HG03439 (cell line): ENCODE results near the gene LRRC37B.
"Not testable (repeated sequence)": the region's sequence is repeated elsewhere in the genome, so short reads cannot be mapped to it uniquely, and the experiment has no call there.

Source experiments
- ATAC-seq: cut with Tn5 transposase; IDR thresholded peaks from one replicate; pipeline ENCODE4 v1.9.1; 2021; ENCODE audit warnings: mild to moderate bottlenecking, moderate library complexity; ENCODE audit not compliant: unreplicated experiment

Gene LRRC37B

DNA sequence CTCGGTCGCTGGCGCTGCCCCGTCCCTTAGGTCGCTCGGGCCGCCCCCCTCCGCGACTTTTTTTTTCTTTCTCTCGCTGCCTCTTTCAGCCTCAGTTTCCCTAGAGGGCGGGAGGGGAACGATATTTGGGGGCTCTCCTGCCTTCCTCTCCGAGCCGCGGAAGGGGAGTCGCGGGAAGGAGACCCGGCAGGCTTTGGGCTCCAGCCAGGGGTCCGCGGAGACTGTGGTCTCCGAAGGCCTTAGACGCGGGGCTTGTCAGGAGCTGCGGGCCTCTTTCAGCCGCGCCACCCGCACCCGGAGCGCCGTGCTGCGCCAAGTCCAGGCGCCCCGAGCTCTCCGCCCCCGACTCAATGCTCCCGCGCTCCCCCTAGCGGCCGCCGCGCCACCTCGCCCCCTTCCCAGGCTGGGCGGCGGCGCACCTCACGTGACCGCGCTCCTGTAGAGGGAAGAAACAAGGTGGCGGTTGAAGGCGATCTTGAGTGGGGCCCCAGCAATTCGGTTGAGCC, at the start of gene LRRC37B:
TSS of gene LRRC37B (plus strand) at position 427 of the 506 bp plus-strand sequence. CDS start 14,010 bp downstream, outside the sequence.
- peak; percentile 72 for ATAC-seq

DNA sequence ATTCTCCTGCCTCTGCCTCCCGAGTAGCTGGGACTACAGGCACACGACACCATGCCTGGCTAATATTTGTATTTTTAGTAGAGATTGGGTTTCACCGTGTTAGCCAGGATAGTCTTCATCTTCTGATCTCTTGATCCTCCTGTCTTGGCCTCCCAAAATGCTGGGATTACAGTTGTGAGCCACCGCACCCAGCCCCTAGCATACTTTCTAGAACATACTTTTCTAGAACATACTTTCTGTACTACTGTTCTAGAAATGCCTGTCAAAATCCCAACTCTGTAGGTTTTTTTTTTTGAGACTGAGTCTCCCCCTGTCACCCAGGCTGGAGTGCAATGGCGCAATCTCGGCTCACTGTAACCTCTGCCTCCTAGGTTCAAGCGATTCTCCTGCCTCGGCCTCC, 43.1 kb upstream of the LRRC37B start:
- ATAC-seq = not testable (repeated sequence)

DNA sequence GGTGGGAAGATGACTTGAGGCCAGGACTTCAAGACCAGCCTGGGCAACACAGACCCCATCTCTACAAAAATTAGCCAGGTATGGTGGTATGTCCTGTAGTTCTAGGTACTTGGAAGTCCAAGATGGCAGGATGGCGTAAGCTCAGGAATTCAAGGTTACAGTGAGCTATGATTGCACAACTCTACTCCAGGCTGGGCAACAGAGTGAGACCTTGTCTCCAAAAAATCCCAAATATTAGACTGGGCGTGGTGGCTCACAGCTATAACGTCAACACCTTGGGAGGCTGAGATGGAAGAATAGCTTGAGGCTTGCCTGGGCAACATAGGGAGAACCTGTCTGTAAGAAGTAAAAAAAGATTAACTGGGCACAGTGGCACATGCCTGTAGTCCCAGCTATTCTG, 39.5 kb upstream of the LRRC37B start:
- ATAC-seq = no peak

DNA sequence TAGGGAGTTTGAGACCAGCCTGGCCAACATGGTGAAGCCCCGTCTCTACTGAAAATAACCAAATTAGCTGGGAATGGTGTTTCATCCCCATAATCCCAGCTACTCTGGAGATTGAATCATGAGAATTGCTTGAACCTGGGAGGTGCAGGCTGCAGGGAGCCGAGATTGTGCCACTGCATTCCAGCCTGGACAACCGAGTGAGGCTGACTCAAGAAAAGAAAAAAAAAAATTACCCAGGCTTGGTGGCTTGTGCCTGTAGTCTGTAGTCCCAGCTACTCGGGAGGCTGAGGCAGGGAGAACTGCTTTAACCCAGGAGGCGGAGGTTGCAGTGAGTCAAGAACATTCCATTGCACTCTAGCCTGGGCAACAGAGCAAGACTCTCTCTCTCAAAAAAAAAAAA, 36.8 kb upstream of the LRRC37B start:
- not testable (repeated sequence) for ATAC-seq

DNA sequence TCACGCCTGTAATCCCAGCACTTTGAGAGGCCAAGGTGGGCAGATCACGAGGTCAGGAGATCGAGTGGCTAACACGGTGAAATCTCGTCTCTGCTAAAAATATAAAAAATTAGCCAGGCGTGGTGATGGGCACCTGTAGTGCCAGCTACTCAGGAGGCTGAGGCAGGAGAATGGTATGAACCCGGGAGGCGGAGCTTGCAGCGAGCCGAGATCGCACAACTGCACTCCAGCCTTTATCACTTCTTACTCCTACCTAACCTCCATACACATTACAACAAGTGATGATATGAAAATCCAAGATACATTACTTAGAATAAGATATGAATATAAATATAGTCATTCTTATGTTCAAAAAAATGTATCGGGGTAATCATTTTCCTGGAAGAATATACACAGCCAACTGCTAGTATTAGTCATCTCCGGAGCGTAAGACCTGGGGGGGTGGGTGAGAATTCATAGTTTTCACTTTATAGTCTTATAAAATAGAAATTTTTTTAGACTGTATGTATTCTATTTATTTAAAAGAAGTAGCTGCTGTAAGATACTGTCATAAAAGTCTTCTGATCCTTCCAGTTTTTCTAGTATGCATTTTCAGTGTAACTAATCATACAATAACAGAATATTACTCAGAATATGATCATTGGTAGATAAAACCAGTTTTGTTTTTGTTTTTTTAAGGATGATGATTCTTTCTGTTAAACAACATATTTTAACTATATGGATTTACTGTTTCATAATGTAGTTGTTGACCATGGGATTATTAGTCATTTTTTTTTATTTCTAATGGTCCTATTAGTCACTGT, 32.7 kb upstream of the LRRC37B start:
- ATAC-seq = not testable (repeated sequence)

DNA sequence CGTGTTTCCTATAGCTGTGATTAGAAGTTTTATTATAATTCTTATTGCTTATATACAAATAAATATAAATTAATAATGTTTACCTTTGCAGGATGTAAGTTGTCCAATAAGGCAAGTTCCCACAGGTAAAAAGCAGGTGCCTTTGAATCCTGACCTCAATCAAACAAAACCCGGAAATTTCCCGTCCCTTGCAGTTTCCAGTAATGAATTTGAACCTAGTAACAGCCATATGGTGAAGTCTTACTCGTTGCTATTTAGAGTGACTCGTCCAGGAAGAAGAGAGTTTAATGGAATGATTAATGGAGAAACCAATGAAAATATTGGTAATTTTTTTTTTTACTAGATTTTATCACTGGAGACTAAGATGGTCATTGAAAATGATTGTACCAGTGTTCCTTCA, 31.8 kb upstream of the LRRC37B start:
- not testable (repeated sequence) for ATAC-seq

DNA sequence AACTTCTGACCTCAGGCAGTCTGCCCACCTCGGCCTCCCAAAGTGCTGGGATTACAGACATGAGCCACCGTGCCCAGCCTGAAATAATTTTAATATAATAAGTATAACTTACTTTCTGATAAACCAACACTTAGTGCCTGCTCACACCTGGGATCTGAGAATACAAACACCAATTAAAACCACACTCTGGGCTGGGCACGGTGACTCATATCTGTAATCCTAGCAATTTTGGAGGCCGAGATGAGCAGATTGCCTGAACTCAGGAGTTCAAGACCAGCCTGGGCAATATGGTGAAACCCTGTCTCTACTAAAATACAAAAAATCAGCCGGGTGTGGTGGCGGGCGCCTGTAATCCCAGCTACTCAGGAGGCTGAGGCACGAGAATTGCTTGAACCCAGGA, 15.4 kb upstream of the LRRC37B start:
- ATAC-seq = not testable (repeated sequence)

DNA sequence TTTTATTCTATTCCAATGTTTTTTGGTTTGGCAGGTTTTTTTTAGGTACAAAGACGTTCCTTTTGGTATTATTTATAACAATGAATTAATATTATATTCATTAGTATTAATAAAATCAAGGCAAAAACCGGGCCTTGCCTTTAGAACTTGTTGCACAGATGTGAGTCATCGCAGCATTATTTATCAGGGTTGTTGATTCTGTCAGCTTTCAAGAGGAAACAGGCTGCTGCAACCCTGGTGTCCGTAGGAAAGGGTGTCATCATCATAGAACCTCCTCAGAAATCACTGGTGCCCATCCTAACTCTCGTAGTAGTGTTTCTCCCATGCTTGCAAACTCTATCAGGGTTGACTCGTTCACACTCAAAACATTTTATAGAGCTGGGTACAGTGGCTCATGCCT, 10.2 kb upstream of the LRRC37B start:
- ATAC-seq = no peak

DNA sequence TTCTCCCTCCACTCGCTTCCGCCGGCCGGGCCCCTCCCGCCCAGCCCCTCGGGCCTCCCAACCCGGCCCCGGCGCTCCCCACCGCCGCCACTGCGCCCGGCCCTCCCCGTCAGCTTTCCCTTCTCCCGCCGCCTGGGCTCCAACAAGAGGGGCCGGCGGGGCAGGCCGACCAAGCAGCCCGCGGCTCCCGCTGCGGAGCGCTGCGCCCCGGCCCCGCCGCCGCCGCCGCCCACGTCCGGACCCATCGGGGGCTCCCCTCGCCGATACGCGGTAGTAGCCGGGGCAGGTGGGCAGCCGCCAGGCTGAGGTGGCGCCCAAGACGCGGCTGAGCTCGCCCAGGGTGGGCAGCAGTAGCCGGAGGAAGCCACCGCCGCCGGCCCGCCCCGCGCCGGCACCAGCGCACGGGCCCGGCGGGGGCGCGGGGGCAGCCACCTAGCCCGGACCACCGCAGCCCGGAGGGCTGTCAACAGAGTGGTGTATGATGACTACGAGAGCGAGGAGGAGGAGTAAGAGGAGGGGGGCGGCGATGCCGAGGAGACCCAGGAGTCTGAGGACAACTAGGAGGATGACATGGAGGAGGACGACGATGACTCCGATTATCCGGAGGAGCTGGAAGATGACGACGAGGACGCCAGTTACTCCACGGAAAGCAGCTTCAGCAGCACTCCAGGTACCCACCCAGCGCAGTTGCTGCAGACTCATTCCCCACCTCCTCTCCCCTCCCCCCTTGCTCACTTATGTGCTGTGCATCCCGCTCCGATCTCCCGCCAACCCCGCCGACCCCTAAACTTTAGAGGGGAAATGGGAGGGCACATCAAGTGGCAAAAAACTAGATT, 498 bp downstream of the LRRC37B start:
- ATAC-seq = peak; percentile 39

DNA sequence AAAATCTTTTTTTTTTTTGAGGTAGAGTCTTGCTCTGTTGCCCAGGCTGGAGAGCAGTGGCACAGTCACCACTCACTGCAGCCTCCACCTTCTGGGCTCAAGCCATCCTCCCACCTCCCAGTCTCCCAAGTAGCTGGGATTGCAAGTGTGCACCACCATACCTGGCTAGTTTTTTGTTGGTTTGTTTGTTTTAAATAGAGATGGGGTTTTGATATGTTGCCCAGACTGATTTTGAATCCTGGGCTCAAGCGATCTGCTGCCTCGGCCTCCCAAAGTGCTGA, 2.0 kb downstream of the LRRC37B start:
- ATAC-seq = no peak

DNA sequence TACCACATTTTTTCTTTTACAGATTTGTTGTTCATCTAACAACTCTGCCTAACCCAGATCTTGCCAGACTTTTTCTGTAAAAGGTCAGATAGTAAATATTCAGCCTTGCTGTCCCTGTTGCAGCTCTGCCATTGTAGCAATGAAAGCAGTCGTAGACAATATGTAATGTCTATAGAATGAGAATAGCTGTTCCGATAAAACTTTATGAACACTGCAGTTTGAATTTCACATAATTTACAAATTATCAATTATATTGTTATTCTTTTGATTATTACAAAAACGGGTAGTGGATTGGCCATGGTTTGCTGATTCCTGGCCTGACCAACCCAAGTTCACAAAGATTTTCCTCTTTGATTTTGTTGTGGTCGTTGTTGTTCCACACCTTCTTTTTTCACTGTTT, 2.9 kb downstream of the LRRC37B start:
- ATAC-seq = no peak

DNA sequence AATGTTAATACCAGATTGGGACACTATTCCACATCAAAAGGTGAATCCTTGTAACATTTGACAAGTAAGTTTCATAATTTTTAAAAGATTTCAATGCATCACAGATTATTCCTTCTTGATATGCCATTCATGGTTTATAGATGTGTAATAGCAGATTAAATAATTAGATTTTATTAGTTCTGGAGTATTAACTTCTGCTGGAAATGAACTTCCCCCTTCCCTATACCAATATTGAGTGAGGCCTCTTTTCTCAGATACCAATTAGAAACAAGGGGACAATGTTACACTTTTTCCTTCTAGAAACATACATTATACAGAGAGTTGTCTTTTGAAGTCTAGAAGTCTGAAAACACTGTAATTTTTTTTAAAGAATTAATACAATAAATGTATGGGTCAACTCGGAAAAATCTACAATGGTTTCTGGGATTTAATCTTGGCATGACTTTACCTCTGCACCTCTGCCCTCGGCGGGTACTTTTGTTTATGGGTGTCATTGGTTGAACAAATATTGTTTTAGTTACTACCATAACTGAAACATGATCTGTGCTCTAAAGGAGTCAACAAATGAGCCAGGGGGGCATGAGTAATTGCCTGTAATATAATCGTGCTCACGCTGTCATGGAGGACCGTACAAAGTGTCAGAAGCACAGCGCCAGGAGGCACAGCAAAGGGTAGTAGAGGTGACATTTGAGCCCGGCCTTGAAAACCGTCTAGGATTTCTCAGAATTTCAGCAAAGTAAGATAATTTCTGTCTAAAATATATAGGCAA, 8.2 kb downstream of the LRRC37B start:
- no peak for ATAC-seq

DNA sequence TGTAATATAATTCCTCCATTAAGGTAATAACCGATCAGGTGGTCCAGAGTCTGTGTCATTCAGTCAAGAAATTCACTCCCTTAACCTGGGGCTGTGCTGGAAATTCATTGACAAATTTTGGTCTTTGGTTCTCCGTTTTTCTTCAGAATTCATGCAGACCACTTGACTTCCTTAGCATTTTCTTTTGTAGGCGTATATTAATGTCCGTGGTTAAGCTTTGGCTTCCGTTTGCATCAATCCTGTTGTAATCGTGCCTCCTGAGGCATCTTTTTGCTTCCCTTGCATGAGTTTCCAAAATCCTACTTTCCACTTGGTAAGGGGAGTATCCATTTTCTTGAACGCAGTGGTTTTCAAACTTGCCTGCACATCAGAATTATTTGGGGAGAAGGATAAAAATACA, 9.0 kb downstream of the LRRC37B start:
- ATAC-seq = no peak

DNA sequence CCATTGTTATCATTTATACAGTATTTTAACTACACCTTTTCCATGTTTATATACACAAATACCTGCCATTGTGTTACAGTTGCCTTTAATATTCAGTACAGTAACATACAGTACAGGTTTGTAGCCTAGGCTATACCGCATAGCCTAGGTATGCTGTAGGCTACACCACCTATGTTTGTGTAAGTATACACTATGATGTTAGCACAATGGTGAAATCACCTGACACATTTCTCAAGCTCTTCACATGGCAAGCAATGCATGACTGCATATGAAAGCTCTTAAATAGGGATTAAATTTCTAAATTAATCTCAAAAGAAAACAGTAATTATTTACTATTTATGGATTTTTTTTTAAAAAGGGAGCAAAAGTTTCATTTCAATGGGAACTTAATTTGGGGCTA, 12.0 kb downstream of the LRRC37B start:
- ATAC-seq = no peak

DNA sequence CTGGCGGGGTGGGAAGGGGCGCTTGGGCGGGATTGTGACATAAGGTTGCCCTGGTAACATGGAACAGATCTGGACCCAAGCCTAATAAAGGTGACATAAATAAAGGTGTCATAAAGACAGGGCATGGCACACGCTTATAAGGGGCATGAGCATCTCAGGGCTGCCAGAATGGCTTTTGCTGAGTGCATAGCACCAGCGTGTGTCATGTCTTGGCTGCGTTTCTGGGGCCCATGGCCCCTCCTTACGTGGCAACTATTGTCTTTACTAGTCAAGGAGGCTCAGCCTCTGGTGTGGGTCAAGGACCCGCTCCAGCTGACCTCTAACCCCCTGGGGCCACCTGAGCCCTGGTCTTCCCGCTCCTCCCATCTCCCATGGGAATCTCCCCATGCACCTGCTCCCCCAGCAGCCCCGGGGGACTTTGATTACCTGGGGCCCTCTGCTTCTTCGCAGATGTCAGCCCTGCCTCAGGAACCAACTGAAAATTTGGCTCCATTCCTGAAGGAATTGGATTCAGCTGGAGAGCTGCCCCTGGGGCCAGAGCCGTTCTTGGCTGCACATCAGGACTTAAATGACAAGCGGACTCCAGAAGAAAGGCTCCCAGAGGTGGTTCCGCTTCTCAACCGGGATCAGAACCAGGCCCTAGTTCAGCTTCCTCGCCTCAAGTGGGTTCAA, 13.9 kb downstream of the LRRC37B start:
- ATAC-seq = no peak

DNA sequence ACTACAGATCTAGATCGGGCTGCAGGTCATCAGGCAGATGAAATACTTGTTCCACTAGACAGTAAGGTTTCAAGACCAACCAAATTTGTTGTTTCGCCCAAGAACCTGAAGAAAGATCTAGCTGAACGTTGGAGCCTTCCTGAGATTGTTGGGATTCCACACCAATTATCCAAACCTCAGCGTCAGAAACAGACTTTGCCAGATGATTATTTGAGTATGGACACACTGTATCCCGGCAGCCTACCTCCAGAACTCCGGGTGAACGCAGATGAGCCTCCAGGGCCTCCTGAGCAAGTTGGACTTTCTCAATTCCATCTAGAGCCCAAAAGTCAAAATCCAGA, 14.4 kb downstream of the LRRC37B start:
- no peak for ATAC-seq

DNA sequence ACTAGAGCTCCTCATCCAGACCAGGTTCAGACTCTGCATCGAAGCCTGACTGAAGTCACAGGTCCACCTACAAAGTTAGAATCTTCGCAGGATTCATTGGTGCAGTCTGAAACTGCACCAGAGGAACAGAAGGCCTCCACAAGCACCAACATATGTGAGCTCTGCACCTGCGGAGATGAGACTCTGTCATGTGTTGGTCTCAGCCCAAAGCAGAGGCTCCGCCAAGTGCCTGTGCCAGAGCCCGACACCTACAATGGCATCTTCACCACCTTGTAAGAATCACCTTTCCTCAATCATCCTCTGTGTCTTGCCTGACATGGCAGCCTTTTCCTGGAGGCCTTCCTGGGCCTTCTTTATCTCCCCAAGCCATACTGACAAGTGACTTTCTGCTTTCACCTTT, 15.4 kb downstream of the LRRC37B start:
- ATAC-seq = not testable (repeated sequence)

DNA sequence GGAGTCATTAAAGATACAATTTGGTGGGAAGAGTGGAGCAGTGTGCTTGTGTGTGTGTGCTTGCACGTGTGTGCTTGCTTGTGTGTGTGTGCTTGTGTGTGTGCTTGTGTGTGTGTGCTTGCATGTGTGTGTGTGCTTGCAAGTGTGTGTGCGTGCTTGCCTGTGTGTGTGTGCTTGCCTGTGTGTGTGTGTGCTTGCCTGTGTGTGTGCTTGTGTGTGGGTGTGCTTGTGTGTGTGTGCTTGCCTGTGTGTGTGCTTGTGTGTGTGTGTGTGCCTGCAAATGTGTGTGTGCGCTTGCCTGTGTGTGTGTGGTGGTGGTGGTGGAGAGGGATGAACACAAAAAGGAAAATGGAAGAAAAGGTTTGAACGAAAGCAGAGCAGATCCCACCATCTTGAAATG, 20.1 kb downstream of the LRRC37B start:
- ATAC-seq = not testable (repeated sequence)

DNA sequence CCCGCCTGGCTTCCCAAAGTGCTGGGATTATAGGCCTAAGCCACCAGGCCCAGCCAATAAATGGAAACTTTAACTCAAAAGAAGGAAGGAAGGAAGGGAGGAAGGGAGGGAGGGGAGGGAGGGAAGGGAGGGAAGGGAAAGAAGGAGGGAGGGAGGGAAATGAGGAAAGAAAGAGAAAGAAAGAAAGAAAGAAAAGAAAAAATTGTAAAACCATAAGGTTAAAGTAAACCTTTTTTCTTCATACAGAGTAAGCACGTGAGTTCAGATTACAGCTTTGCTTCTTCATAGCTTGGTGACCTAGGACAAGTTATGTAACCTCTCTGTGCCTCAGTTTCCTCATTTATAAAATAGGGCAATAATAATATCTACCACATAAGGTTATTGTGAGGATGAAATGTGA, 26.0 kb downstream of the LRRC37B start:
- no peak for ATAC-seq

DNA sequence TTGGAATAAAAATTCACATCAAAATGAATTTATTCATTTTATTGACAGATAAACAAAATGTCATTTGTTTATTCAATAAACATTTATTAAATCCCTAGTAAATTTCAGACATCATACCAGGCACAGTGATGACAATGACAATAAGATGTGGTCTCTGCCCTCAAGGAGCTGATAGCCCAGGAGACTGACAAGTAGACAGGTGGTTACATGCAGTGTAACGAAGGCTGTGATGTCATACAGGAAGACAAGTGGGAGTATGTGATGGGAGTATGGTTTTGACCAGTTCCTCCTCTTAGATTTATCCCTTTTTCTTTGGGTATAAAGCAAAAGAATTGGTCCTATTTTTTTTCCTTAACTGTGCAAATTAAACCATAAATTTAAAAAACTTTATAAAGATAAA, 26.6 kb downstream of the LRRC37B start:
- ATAC-seq = not testable (repeated sequence)

DNA sequence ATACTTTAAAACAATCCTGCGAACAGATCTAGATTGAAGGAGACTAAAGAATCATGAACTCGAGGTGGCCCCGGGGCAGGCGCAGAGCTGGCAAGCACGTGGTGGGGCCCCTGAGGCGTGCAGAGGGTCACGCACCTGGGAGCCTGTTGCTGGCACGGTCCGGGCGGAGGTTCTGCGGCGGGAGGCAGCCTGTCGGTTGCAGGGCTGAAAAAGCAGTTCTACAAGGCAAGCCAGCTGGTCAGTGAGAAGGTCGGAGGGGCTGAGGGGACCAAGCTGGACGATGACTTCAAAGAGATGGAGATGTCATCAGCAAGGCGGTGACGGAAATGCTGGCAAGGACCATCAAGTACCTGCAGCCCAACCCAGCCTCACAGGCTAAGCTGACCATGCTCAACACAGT, 33.1 kb downstream of the LRRC37B start:
- not testable (repeated sequence) for ATAC-seq
